Brain microvascular endothelial cell (primary cell): ENCODE data around the gene PHGDH.

Experiments used
- DNase-seq: peaks from one replicate; pipeline ENCODE4 v3.0.0-alpha.2; 2020
- H3K27ac ChIP-seq: fragments of 250-450 bp; sonication (Bioruptor Pico); 2 replicates; pipeline ENCODE4 v1.5.1; 2020; ENCODE audit warnings: mild to moderate bottlenecking, moderate library complexity
- H3K27me3 ChIP-seq: fragments of 250-450 bp; sonication (Bioruptor Pico); replicated peaks from 2 replicates; pipeline ENCODE4 v1.5.1; 2020; ENCODE audit warnings: mild to moderate bottlenecking
- H3K36me3 ChIP-seq: fragments of 250-450 bp; sonication (Bioruptor Pico); replicated peaks from 2 replicates; pipeline ENCODE4 v1.5.1; 2020; ENCODE audit warnings: mild to moderate bottlenecking
- H3K4me3 ChIP-seq: 2 replicates; pipeline ENCODE4 v1.5.1; 2011; ENCODE audit warnings: low read depth, mild to moderate bottlenecking, control low read depth, low read length, moderate library complexity
- CTCF ChIP-seq: IDR thresholded peaks from 2 replicates; pipeline ENCODE4 v1.5.1; 2011; ENCODE audit warnings: low read depth, mild to moderate bottlenecking, moderate library complexity, low read length, control low read depth, inconsistent platforms; ENCODE audit errors: missing control alignments
- in situ Hi-C: cut with HindIII; loops from 2 replicates; pipeline ENCODE4 v1.10.0; 2017; ENCODE audit warnings: low sequenced_read_pairs, low pct_ligation_motif_present

The PHGDH gene

DNA sequence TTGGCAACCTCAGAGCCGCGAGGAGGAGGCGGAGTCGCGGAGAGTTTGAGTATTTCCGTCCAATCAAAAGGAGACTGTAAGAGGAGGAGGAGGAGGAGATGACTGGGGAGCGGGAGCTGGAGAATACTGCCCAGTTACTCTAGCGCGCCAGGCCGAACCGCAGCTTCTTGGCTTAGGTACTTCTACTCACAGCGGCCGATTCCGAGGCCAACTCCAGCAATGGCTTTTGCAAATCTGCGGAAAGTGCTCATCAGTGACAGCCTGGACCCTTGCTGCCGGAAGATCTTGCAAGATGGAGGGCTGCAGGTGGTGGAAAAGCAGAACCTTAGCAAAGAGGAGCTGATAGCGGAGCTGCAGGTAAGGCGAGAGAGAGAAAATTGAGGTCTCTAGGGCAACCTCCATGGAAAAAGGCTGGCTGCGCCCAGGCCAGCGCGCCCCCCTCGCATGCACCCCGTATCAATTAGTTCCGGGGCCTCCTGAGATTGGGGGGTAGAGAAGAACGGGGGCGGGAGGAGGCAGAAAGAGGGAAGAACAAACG is at the start of gene PHGDH:
PHGDH (plus strand) TSS at position 131 of the 538 bp plus-strand sequence; CDS start at position 220, 89 bp downstream.
- DNase-seq: peak; percentile 84
- peak within 1 kb of the TSS; percentile 84 for H3K4me3 ChIP-seq
- H3K27me3 ChIP-seq: no peaks in the 10 kb centered on the region
- in situ Hi-C loops: no loop called here
- no peak for TF ChIP-seq CTCF
- H3K27ac ChIP-seq: peak within 1 kb of the TSS; percentile 67
- H3K36me3 ChIP-seq: no peaks in the 10 kb centered on the region

- no peak for DNase-seq
- in situ Hi-C loops: no loop called here
- H3K36me3 ChIP-seq: no peaks in the 10 kb centered on the region
Measured at GRCh38 chr1:119662034-119662437, 49.7 kb upstream of the PHGDH start.

DNA sequence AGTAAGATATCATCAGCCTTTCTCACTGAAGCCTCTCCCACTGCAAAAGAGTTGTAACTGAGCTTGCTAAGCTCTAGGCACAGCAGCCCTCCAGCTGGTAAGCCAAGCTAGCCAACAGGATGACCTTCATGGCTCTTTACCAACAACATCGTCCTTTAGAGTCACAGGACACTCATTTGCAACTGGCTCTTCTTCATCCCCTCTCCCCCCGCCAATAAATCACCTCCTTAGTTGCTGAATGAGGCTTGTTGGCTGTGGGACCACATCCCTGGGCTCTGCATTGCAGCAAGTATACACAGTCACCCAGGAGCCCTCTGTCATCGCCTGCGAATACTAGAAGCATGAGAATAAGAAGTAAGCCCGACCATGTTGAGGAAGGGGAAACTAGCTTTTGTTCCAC is 47.7 kb upstream of the PHGDH start:
- in situ Hi-C loops: no loop called here
- Histone ChIP-seq H3K36me3 (no peaks in the 10 kb centered on the region), H3K27me3 (no peaks in the 10 kb centered on the region), H3K4me3 (no peak overlapping the region), H3K27ac (no peak overlapping the region)
- TF ChIP-seq CTCF: no peak
- DNase-seq: no peak

More at GRCh38 chr1:119662034-119662437, 49.7 kb upstream of the PHGDH start:
- H3K4me3 ChIP-seq: no peak overlapping the region
- H3K27me3 ChIP-seq: no peaks in the 10 kb centered on the region
- no peak overlapping the region for H3K27ac ChIP-seq
- no peak for TF ChIP-seq CTCF

- no peaks in the 10 kb centered on the region for H3K27me3 ChIP-seq
- H3K4me3 ChIP-seq: no peak overlapping the region
- no peak overlapping the region for H3K27ac ChIP-seq
- no peaks in the 10 kb centered on the region for H3K36me3 ChIP-seq
- no peak for DNase-seq
- in situ Hi-C loops: no loop called here
- TF ChIP-seq CTCF: no peak
Measured at GRCh38 chr1:119667173-119667572, 44.6 kb upstream of the PHGDH start.

DNA sequence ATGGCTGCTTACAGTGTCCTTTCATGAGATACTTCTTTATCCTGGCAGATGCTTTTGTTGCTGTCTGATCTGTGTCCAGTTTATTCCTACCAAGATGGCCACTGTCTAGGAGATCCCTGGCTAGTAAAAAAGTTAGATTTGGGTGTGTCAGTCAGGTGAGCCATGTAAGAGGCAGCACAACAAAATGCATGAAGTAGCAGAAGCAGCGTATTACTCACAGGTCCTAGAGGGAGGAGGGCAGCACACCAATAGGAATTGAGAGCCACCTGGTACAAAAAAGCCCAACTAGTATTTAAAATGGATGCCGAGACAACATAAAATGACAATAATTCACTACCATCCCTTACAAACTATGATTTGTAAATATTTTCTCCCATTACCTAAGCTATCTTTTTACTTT is 40.8 kb upstream of the PHGDH start:
- no peaks in the 10 kb centered on the region for H3K27me3 ChIP-seq
- H3K4me3 ChIP-seq: no peak overlapping the region
- no peak for TF ChIP-seq CTCF
- H3K27ac ChIP-seq: no peak overlapping the region
- no peaks in the 10 kb centered on the region for H3K36me3 ChIP-seq
- in situ Hi-C loops: no loop called here
- DNase-seq: no peak
